HG03159 (cell line): Measurements from ENCODE around the gene TMCC1.
"Not testable (repeated sequence)": the region's sequence is repeated elsewhere in the genome, so short reads cannot be mapped to it uniquely, and the experiment has no call there.

Experiments used
- ATAC-seq: cut with Tn5 transposase; IDR thresholded peaks from one replicate; pipeline ENCODE4 v1.9.1; 2021; ENCODE audit warnings: mild to moderate bottlenecking, moderate library complexity; ENCODE audit not compliant: unreplicated experiment

The TMCC1 gene

GRCh38 chr3:129893581-129894070 lies at the start of gene TMCC1:
Gene TMCC1 (minus strand): TSS chr3:129893711.
- ATAC-seq = peak; percentile 84

DNA sequence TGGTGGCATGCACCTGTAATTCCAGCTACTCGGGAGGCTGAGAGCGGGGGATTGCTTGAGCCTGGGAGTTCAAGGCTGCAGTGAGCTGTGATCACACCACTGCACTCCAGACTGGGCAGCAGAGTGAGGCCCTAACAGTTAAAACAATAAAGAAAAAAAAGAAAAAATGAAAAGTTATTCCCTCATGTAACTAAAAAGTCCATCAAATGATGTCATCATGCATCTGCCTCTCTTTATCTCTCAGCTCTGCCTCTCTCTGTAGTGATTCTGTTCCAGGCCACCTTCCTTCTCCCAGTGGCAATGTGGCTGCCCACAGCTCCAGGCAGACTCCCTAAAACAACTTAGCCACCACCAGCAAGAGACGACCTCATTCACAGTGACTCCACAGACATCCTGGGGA lies 49.5 kb upstream of the TMCC1 start:
- no peak for ATAC-seq

- peak; percentile 72 for ATAC-seq
Observed at GRCh38 chr3:129942296-129942695, 48.8 kb upstream of the TMCC1 start.

GRCh38 chr3:129940086-129940485 lies 46.6 kb upstream of the TMCC1 start:
- no peak for ATAC-seq

- no peak for ATAC-seq
Observed at GRCh38 chr3:129938140-129938930, 44.8 kb upstream of the TMCC1 start.

GRCh38 chr3:129937717-129938116 lies 44.2 kb upstream of the TMCC1 start:
- ATAC-seq = no peak

GRCh38 chr3:129936757-129937156 lies 43.2 kb upstream of the TMCC1 start:
- ATAC-seq = no peak

GRCh38 chr3:129934234-129935123 lies 41.0 kb upstream of the TMCC1 start:
- ATAC-seq = no peak

GRCh38 chr3:129933471-129933870 lies 40.0 kb upstream of the TMCC1 start:
- ATAC-seq = no peak

GRCh38 chr3:129929383-129929782 lies 35.9 kb upstream of the TMCC1 start:
- no peak for ATAC-seq

GRCh38 chr3:129927072-129927471 lies 33.6 kb upstream of the TMCC1 start:
- no peak for ATAC-seq

- no peak for ATAC-seq
Observed at GRCh38 chr3:129919806-129920205, 26.3 kb upstream of the TMCC1 start.

DNA sequence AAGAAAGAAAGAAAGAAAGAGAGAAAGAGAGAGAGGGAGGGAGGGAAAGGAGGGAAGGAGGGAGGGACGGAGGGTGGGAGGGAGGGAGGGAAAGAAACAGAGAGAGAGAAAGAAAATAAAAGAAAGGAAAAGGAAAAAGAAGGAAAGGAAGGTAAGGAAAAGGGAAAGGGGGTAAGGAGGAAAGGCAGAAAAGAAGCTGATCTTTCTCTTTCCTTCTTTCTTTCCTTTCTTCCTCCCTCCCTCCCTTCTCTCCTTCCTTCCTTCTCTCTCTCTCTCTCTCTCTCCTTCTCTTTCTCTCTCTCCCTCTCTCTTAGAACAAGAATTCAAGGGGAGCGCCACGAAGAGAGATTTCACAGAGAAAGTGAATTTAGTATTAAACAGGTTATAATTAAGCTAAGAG lies 25.8 kb upstream of the TMCC1 start:
- no peak for ATAC-seq

DNA sequence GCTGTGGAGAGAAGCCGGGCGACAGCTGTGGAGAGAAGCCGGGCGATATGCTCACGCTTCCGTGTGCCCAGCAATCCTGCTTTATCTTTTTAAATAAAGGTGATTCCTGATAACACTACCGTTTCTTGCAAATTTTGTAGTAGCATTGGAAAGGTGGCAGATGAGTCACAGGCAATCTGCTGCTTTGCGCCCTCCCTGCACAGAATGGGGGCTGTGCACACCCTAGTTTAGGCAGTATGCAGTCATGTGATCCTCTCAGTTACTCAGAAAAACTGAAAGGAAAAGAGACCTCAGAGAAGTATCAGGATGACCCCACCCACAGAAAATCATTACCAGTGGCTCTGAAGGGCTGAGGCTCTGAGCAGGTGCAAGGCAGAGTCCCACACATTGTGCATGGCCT lies 24.9 kb upstream of the TMCC1 start:
- ATAC-seq = no peak

DNA sequence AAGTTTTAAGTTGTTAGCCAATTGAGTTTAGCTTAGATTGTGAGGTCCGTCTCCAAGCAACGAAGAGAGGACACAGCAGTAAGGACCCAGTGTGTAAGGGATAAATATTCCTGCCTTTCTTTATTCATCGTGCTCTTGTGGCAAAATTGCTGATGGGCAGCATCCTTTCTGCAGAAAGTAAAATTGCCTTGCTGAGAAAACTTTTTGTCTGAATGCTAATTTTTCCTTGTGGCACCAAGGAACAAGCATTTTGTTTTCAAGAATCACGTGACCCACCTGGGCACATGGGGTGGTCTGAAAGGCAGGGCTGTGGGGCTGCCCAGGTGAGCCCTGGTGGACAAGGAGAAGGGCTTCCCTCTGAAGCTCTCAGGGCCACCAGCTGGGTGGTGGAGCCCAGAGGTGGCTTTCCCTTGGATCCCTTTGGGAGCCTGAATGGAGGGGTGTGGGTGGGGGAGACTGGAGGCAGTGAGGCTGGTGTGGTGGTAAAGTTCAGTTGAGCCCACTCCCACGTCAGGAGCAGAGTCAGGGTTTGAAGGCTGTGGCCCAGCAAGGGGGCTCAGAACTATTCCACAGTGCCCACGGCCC lies 24.0 kb upstream of the TMCC1 start:
- ATAC-seq = no peak

DNA sequence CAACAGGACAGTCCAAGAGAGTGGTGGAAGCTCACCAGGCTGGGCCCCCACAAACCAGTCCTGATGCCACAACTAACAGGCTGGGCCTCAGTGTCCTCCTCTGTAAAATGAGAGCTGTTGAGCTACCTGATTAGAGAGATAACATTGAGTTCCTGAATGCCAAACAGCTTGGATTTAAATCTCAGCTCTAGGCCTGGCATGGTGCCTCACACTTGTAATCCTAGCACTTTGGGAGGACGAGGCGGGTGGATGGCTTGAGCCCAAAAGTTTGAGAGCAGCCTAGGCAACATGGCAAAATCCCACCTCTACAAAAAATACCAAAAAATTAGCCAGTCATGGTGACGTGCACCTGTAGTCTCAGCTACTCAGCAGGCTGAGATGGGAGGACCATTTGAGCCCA lies 20.1 kb upstream of the TMCC1 start:
- ATAC-seq = no peak

DNA sequence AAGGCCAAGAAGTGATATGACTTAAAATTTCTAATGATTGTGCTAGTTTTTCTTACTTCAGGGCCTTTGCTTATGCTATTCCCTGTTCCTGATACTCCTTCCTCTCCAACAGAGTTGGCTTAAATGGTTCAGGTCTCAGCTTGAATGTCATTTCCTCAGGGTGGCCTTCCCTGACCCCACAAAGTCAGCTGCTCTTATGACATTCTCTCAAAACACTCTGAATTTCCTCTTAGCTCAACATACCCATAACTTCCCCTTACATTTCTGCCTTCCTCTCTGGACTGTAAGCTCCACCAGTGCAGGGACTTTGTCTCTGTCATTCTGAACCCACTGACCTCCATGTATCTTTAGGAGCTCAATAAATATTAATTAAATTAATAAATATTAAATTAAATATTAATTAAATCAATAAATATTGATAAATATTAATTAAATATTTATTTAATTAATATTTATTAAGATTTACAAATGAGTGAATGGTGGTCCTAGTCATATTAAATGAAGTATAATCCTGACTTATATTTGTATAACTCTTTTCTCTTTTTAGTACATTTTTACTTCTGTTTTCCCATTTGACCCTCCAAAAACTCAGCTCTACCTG lies 17.9 kb upstream of the TMCC1 start:
- ATAC-seq = no peak

DNA sequence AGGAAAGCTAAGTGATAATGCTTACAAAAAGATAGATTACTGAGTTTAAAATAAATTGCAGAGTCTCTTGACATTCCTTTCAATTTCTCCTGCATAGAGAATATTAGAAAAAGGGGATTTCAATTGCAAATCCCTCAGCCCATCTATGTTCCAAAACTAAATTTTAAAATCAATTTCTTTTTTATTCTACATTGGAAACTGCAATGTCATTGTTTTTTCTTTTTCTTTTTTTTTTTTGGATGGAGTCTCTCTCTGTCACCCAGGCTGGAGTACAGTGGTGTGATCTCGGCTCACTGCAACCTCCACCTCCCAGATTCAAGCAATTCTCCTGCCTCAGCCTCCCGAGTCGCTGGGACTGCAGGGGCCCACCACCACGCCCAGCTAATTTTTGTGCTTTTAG lies 15.7 kb upstream of the TMCC1 start:
- not testable (repeated sequence) for ATAC-seq

GRCh38 chr3:129908417-129908816 lies 14.9 kb upstream of the TMCC1 start:
- no peak for ATAC-seq

- not testable (repeated sequence) for ATAC-seq
Observed at GRCh38 chr3:129901272-129901671, 7.8 kb upstream of the TMCC1 start.

GRCh38 chr3:129897026-129897425 lies 3.5 kb upstream of the TMCC1 start:
- ATAC-seq = no peak
